Measurements from ENCODE around the gene SKI.
"Not testable (repeated sequence)": the region's sequence is repeated elsewhere in the genome, so short reads cannot be mapped to it uniquely, and the experiment has no call there.

The SKI gene

DNA sequence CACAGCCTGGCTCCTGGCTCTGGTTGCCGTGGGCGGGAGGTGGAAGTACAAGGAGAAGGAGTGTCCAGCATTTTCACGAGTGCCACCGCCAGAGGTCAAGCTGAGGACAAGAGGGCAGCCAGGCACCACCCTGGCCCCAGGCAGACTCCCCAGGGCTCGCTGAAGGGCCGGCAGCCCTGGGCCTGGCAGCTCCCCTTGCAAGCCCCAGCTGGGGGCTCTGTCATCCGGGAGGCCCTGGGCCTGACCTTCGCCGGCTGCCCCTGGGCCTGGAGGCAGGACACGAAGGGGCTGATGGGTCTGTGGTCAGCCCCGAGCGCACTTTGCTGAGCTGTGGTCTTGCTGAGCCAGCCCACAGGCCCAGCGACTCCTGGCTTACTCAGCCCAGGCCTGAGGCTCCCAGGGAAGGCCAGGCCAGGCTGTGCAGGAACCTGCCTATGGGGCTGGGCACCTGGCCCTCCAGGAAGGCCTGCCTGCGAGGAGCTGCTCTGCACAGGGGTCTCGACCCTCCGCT is 88.4 kb downstream of the SKI start:
- no peak for DNase-seq

DNA sequence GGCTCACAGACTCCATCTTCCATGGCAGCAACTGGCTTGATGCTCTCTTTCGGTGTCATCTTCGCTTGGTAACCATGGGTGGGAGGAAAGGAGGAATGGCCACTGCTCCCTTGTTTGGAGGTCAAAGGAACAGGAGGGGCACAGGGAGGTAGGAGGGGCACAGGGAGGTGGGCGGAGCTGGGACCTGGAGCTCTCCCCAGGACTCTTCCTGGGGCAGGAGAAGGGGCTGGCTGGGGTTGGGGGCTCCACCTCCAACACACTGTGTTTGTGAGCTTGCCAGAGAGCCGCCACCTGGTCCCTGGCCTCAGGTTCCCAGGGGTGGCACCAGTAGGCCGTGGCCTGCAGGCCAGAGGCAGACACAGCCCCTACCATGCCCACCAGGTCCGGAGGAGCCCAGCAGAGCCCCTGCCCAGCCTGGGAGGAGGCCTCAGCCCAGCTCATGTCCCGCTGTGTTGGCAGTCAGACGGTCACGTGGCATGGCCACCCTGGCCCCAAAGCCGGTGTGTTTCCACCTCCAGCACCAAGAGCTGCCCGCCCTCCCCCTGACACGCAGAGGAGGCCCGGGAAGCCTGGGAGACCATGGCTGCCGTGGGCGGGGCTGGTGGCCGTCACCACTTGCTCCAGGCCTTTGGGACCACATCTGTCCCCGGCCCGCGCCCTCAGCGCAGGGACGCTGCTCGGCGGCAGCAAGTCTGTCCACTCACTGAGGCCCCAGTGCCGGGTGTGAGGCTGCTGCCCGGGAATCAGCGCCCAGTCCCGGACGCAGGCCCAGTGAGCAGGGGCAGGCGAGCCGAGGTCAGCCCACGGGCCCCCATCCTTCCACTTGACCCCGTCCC is 89.3 kb downstream of the SKI start:
- DNase-seq: peak in 1 of 56 donors; percentile 35

DNA sequence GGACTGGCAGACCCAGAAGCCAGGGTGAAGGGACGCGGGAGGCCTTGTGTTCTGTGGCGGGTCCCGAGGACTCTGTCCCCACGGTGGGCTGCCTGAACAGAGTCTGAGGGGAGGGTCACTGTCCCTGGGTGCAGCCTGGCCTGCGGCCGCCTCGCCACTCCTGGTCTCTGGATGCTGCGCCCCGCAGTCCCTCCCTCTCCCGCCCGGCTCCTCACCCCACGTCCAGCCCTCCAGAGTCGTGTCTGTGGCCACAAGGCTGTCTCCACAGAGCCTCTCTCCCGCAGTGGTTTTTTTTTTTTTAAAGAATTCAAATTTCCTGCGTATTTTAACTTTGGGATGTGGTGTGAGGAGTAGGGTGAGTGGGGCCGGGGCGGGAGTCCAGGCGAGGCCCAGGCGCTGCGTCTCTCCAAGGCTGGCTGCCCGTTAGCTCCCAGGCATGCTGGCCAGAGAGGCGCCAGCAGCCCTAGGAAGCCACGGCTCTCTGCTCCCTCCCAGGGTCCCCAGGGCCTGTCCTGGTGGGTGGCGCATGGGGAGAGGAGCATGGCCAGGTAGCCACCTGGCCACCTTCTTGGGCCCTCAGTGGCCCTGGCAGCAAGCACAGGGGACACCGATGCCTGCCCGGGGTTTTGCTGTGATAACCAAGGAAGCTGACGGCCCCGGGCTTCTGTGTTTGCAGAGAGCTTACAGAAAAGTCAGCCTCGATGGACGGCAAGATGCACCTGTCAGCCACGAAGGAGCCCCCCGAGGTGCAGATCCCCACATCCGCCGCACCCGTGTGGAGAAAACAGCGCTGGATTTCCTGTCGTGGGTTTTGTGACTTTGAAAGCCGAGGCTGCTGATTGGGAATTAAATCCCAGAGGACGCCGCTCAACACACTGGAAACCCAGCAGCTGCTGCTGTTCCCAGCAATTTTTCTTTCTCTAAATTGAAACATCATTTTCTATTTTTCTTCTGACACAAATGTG is 90.5 kb downstream of the SKI start:
- DNase-seq: no peak

DNA sequence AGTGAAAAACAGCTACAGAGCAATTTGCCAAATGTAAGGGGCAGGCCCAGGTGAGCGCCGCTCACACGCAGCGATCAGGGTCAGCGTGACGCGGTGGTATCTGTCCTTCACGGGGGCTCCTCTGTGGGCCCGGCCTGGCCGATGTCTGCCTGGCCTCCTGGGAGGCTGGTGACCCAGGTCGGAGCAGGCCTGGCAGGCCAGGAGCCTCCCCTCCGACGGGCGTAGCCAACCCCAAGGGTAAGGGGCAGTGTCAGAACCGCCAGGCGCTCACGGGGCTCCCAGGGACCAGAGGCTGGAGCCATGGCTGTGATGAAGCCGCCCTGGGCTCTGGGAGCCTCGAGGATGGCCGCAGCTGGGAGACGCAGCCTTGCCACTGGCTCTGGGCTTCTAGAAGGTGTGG is 91.2 kb downstream of the SKI start:
- DNase-seq: no peak

DNA sequence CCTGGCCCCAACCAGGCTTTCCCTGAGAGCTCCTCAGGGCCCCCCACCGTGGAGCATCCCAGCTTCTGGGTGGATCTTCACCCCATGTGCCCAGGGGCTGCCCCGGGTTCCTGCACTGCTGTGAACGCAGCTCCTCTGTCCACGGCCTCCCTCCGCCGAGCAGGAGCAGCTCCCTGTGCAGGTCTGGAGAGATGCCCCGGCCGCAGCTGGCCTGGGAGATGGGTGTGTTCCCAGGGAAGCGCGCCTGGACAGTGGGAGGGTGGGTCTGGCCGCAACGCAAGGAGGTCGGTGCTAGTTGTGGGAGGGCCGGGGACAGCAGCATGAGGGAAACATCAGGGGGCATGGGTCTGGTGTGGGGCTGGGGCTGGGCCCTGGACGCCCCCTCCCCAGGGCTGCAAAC is 91.9 kb downstream of the SKI start:
- no peak for DNase-seq

DNA sequence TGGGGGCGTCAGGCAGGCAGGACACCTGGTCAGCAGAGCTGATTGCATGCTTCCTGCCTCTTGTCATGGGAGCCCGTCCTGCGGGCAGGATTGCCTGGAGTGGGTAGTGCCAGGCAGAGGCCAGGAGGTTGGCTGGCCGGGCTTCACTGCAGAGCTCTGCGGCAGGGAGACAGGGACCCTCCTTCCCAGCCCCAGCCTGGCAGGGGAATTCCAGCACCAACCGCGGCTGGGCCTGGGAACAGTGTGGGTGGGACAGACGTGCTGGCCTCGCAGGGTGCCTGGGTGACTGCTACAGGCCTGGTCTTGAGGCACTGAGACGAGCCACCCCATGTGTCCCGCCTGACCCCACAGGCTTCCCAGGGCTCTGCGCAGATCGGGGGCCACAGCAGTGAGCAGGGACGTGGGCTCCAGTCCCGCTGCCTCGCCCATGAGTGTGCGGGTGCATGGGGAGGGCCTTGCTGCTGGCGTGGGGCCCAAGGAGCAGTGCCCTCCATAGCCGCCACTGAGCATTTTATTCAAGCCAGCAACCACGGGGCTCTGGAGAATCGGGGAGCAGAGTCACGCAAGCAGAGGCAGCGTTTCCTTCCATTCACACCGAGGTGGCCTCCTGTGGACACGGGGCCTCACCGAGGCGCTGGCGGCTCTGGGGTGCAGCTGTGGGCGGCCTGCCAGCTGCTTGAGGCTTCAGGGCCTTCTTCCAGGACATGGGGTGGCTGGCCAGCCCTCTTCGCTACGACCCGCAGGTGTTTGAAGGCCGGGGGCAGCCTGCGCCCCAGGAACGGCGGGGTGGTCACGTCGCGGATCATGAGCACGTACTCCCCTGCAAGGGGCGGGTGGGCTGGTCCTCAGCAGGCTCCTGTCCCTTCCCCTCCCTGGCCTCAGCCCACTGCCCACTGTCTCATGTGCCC is 92.9 kb downstream of the SKI start:
- DNase-seq: no peak

DNA sequence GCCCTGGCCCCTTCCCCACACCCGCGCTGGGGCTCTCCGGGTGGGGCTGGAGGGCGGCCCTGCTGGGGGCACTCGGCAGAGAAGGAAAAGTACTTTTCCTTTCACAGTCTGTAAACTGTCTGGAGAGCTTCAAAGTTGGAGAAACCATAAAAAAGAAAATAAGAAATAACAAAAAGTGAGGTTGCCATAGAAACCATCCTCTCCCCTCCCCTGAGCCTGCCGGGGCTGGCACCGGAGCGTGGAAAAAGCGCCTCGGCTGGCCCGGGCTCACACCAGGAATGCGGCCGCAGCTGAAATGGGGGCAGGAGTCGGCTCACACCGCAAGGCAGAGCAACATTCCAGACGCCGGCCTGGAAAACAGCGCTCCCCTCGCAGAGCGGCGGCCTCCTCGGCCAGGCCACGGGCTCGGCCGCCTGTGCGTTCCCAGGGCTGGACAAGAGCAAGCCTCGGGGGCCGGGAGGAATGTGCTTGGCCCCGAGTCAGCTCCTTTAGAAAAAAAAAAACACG is 94.0 kb downstream of the SKI start:
- peak in 28 of 56 donors; percentile 18 to 77 (median 56) for DNase-seq

- DNase-seq: peak in 7 of 56 donors; percentile 35 to 77 (median 62)
These were observed 94.6 kb downstream of the SKI start for GRCh38 chr1:2322581-2323211.

GRCh38 chr1:2323451-2323974 is 95.4 kb downstream of the SKI start:
- no peak for DNase-seq

- no peak for DNase-seq
These were observed 96.6 kb downstream of the SKI start for GRCh38 chr1:2324553-2325366.

DNA sequence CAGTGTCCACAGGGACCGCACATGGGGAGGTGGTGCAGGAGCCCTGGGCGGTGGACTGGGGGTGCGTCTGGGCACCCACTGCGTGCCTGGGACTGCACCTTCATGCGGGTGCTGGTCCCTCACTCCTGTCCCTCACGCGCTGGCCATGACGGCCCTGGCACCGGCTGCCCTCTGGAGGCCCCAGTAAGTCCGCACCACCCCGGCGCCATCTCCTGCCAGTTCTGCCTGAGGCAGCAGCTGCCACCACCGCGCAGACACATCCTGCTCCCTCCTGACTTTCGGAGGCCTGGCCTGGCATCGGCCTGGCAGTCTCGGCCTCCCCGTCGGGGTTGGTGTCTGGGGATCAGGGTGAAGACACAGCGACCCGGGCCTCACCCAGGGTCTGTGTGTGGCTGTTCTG is 98.4 kb downstream of the SKI start:
- no peak for DNase-seq

DNA sequence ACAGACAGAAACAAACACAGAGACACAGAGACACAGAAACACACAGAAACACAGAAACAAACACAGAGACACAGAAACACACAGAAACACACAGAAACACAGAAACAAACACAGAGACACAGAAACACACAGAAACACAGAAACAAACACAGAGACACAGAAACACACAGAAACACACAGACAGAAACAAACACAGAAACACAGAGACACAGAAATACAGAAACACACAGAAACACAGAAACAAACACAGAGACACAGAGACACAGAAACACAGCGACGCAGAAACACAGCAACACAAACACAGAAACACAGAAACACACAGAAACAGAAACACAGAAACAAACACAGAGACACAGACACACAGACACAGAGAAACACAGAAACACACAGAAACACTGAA is 99.0 kb downstream of the SKI start:
- DNase-seq: not testable (repeated sequence)

- DNase-seq: no peak
These were observed 99.7 kb downstream of the SKI start for GRCh38 chr1:2327841-2328240.

GRCh38 chr1:2328676-2329455 is 100.7 kb downstream of the SKI start:
- DNase-seq: no peak

- no peak for DNase-seq
These were observed 101.9 kb downstream of the SKI start for GRCh38 chr1:2330035-2330434.

- no peak for DNase-seq
These were observed 102.5 kb downstream of the SKI start for GRCh38 chr1:2330519-2331199.

DNA sequence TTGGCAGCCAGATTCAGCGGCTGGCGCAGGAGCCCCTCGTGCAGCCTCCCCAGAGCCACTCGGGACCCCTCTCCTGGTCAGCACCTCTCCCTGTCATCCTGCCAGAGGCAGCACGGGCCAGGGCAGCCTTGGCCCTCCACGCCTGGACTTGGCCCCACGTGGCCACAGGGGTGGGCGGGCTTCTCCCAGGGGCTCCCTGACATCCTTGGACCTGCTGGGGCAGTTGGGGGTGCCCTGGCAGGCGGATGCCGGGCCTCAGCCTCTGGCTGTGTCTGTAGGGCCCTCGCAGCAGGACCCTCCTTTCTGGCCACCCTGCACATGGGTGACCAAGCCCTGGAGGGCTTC is 103.1 kb downstream of the SKI start:
- DNase-seq: no peak

- not testable (repeated sequence) for DNase-seq
These were observed 103.5 kb downstream of the SKI start for GRCh38 chr1:2331580-2331979.

All from nucleus accumbens (tissue), 56 donors.